GM21717 (cell line): Measurements from ENCODE around the gene NAPA.

Source experiments
- ATAC-seq: cut with Tn5 transposase; IDR thresholded peaks from one replicate; pipeline ENCODE4 v1.9.1; 2021; ENCODE audit warnings: mild to moderate bottlenecking, moderate library complexity; ENCODE audit not compliant: unreplicated experiment

The NAPA gene

GRCh38 chr19:47464675-47465419 is 50.0 kb downstream of the NAPA start:
- no peak for ATAC-seq

- no peak for ATAC-seq
Observed at GRCh38 chr19:47461876-47462275, 53.0 kb downstream of the NAPA start.

GRCh38 chr19:47459477-47459876 is 55.4 kb downstream of the NAPA start:
- ATAC-seq = no peak

GRCh38 chr19:47458672-47459071 is 56.2 kb downstream of the NAPA start:
- ATAC-seq = no peak

- ATAC-seq = no peak
Observed at GRCh38 chr19:47456721-47457474, 58.0 kb downstream of the NAPA start.

- ATAC-seq = no peak
Observed at GRCh38 chr19:47450478-47450877, 64.4 kb downstream of the NAPA start.

GRCh38 chr19:47448360-47448727 is 66.5 kb downstream of the NAPA start:
- ATAC-seq = no peak

GRCh38 chr19:47447470-47448359 is 67.1 kb downstream of the NAPA start:
- no peak for ATAC-seq

GRCh38 chr19:47446534-47447469 is 68.1 kb downstream of the NAPA start:
- ATAC-seq = no peak

GRCh38 chr19:47445937-47446402 is 68.9 kb downstream of the NAPA start:
- no peak for ATAC-seq

- ATAC-seq = no peak
Observed at GRCh38 chr19:47445527-47445926, 69.3 kb downstream of the NAPA start.

- no peak for ATAC-seq
Observed at GRCh38 chr19:47444388-47444821, 70.5 kb downstream of the NAPA start.

- ATAC-seq = no peak
Observed at GRCh38 chr19:47443331-47443730, 71.5 kb downstream of the NAPA start.

GRCh38 chr19:47438793-47439220 is 76.1 kb downstream of the NAPA start:
- ATAC-seq = no peak
